ENCODE measurements around the gene ARMH1.

Gene ARMH1

GRCh38 chr1:44717156-44717555, 42.6 kb downstream of the ARMH1 start:
- Histone ChIP-seq H3K36me3 (ENCODE audit: control insufficient read depth, low read length) (no peaks in the 10 kb centered on the region), H3K9me2 (replicated peaks; ENCODE audit: control insufficient read depth, low read length) (no peaks in the 10 kb centered on the region), H3K27me3 (ENCODE audit: control insufficient read depth, low read length) (no peaks in the 10 kb centered on the region), H3K9me3 (ENCODE audit: control insufficient read depth, insufficient read depth, low read length) (no peaks in the 10 kb centered on the region), H3K4me2 (ENCODE audit: low read length) (no peak overlapping the region), H4K20me1 (ENCODE audit: control insufficient read depth, insufficient read depth, low read depth, low read length) (no peaks in the 10 kb centered on the region), H3K4me3 (ENCODE audit: low read length) (no peak overlapping the region), H3K27ac (ENCODE audit: low read depth, low read length) (no peak overlapping the region), H3K4me1 (ENCODE audit: control insufficient read depth, low read length) (peaks cover 84% of the 10 kb centered on the region), H3K79me2 (ENCODE audit: control insufficient read depth, low read length) (no peaks in the 10 kb centered on the region), H3F3A (ENCODE audit: control insufficient read depth, insufficient read depth) (peaks cover 37% of the 10 kb centered on the region)
- TF ChIP-seq, protein P1, sequence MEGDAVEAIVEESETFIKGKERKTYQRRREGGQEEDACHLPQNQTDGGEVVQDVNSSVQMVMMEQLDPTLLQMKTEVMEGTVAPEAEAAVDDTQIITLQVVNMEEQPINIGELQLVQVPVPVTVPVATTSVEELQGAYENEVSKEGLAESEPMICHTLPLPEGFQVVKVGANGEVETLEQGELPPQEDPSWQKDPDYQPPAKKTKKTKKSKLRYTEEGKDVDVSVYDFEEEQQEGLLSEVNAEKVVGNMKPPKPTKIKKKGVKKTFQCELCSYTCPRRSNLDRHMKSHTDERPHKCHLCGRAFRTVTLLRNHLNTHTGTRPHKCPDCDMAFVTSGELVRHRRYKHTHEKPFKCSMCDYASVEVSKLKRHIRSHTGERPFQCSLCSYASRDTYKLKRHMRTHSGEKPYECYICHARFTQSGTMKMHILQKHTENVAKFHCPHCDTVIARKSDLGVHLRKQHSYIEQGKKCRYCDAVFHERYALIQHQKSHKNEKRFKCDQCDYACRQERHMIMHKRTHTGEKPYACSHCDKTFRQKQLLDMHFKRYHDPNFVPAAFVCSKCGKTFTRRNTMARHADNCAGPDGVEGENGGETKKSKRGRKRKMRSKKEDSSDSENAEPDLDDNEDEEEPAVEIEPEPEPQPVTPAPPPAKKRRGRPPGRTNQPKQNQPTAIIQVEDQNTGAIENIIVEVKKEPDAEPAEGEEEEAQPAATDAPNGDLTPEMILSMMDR (IDR thresholded peaks at IDR 0.05; ENCODE audit: low read depth, low read length, poor library complexity, severe bottlenecking): no peak
- TF ChIP-seq EZH2phosphoT487 (IDR thresholded peaks at IDR 0.05; ENCODE audit: borderline replicate concordance, low read length): no peak

- Histone ChIP-seq H3K4me3 (ENCODE audit: low read length) (no peak overlapping the region), H3K4me1 (ENCODE audit: control insufficient read depth, low read length) (peaks cover 84% of the 10 kb centered on the region), H3K27ac (ENCODE audit: low read depth, low read length) (no peak overlapping the region), H3K36me3 (ENCODE audit: control insufficient read depth, low read length) (no peaks in the 10 kb centered on the region), H3F3A (ENCODE audit: control insufficient read depth, insufficient read depth) (peaks cover 32% of the 10 kb centered on the region), H3K9me3 (ENCODE audit: control insufficient read depth, insufficient read depth, low read length) (no peaks in the 10 kb centered on the region), H3K27me3 (ENCODE audit: control insufficient read depth, low read length) (no peaks in the 10 kb centered on the region), H3K79me2 (ENCODE audit: control insufficient read depth, low read length) (no peaks in the 10 kb centered on the region), H3K9me2 (replicated peaks; ENCODE audit: control insufficient read depth, low read length) (no peaks in the 10 kb centered on the region), H4K20me1 (ENCODE audit: control insufficient read depth, insufficient read depth, low read depth, low read length) (no peaks in the 10 kb centered on the region), H3K4me2 (ENCODE audit: low read length) (no peak overlapping the region)
- TF ChIP-seq, protein P1 (IDR thresholded peaks at IDR 0.05; ENCODE audit: low read depth, low read length, poor library complexity, severe bottlenecking): no peak
- TF ChIP-seq EZH2phosphoT487 (IDR thresholded peaks at IDR 0.05; ENCODE audit: borderline replicate concordance, low read length): no peak
Measured at GRCh38 chr1:44717653-44718052, 43.1 kb downstream of the ARMH1 start.

DNA sequence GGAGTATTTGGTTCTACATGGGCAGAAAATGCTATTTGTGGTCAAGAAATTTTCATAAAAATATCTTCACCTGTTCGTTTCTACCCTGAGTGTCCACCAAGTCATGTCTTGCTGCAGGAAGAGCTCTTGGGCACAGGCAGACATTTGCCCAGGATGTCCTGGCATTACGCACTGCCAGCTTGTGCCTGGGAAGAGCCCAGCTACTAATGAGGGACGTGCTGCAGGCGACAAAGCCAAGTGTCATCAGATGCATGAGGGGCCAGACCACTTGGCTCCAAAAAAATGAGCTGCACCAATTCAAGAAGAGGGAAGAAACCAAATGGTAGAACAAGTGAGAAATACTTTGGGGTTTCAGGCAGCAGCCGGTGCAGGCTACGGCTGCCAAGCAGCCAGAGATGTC, 43.6 kb downstream of the ARMH1 start:
- Histone ChIP-seq H3F3A (ENCODE audit: control insufficient read depth, insufficient read depth) (peaks cover 28% of the 10 kb centered on the region), H3K4me2 (ENCODE audit: low read length) (no peak overlapping the region), H3K27me3 (ENCODE audit: control insufficient read depth, low read length) (no peaks in the 10 kb centered on the region), H3K9me3 (ENCODE audit: control insufficient read depth, insufficient read depth, low read length) (no peaks in the 10 kb centered on the region), H3K9me2 (replicated peaks; ENCODE audit: control insufficient read depth, low read length) (no peaks in the 10 kb centered on the region), H3K4me3 (ENCODE audit: low read length) (no peak overlapping the region), H4K20me1 (ENCODE audit: control insufficient read depth, insufficient read depth, low read depth, low read length) (no peaks in the 10 kb centered on the region), H3K79me2 (ENCODE audit: control insufficient read depth, low read length) (no peaks in the 10 kb centered on the region), H3K27ac (ENCODE audit: low read depth, low read length) (no peak overlapping the region), H3K4me1 (ENCODE audit: control insufficient read depth, low read length) (peaks cover 84% of the 10 kb centered on the region), H3K36me3 (ENCODE audit: control insufficient read depth, low read length) (no peaks in the 10 kb centered on the region)
- TF ChIP-seq EZH2phosphoT487 (IDR thresholded peaks at IDR 0.05; ENCODE audit: borderline replicate concordance, low read length): no peak
- TF ChIP-seq, protein P1 (IDR thresholded peaks at IDR 0.05; ENCODE audit: low read depth, low read length, poor library complexity, severe bottlenecking): no peak

GRCh38 chr1:44719318-44719717, 44.8 kb downstream of the ARMH1 start:
- no peaks in the 10 kb centered on the region for H3K27me3 ChIP-seq (ENCODE audit: control insufficient read depth, low read length)
- no peak overlapping the region for H3K4me2 ChIP-seq (ENCODE audit: low read length)

More at GRCh38 chr1:44719318-44719717, 44.8 kb downstream of the ARMH1 start:
- TF ChIP-seq EZH2phosphoT487 (IDR thresholded peaks at IDR 0.05; ENCODE audit: borderline replicate concordance, low read length): no peak
- TF ChIP-seq, protein P1 (IDR thresholded peaks at IDR 0.05; ENCODE audit: low read depth, low read length, poor library complexity, severe bottlenecking): no peak
- no peaks in the 10 kb centered on the region for H3K9me3 ChIP-seq (ENCODE audit: control insufficient read depth, insufficient read depth, low read length)
- no peaks in the 10 kb centered on the region for H3K36me3 ChIP-seq (ENCODE audit: control insufficient read depth, low read length)
- no peaks in the 10 kb centered on the region for H4K20me1 ChIP-seq (ENCODE audit: control insufficient read depth, insufficient read depth, low read depth, low read length)
- no peaks in the 10 kb centered on the region for H3K79me2 ChIP-seq (ENCODE audit: control insufficient read depth, low read length)
- peaks cover 83% of the 10 kb centered on the region for H3K4me1 ChIP-seq (ENCODE audit: control insufficient read depth, low read length)
- no peak overlapping the region for H3K27ac ChIP-seq (ENCODE audit: low read depth, low read length)
- no peak overlapping the region for H3K4me3 ChIP-seq (ENCODE audit: low read length)
- H3K9me2 ChIP-seq (replicated peaks; ENCODE audit: control insufficient read depth, low read length): no peaks in the 10 kb centered on the region
- peaks cover 17% of the 10 kb centered on the region for H3F3A ChIP-seq (ENCODE audit: control insufficient read depth, insufficient read depth)

All from DOHH2 (cell line).